Measurements from ENCODE around the gene AKNAD1. TPM values are rescaled to one million over a fixed set of nuclear protein-coding genes. Genes with fewer than 3 reads are reported as not detected.

The AKNAD1 gene
- total RNA-seq, 1 experiment from 2014 or later: 0.54 TPM

DNA sequence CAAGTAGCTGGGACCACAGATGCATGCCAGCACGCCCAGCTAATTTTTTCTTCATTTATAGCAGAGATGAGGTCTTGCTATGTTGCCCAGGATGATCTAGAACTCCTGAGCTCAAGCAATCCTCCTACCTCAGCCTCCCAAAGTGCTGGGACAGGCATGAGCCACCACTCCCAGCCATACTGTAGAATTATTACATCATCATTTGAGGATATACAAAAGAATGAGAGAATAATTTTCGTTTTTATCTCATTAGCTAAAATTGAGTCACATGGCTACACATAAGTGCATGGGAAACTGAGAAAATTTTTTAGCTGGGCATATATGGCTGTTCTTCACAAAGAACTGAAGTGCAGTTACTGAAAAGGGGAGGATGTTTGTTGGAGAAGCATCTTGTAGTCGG is 89.2 kb downstream of the AKNAD1 start:
- TF ChIP-seq, protein P1, sequence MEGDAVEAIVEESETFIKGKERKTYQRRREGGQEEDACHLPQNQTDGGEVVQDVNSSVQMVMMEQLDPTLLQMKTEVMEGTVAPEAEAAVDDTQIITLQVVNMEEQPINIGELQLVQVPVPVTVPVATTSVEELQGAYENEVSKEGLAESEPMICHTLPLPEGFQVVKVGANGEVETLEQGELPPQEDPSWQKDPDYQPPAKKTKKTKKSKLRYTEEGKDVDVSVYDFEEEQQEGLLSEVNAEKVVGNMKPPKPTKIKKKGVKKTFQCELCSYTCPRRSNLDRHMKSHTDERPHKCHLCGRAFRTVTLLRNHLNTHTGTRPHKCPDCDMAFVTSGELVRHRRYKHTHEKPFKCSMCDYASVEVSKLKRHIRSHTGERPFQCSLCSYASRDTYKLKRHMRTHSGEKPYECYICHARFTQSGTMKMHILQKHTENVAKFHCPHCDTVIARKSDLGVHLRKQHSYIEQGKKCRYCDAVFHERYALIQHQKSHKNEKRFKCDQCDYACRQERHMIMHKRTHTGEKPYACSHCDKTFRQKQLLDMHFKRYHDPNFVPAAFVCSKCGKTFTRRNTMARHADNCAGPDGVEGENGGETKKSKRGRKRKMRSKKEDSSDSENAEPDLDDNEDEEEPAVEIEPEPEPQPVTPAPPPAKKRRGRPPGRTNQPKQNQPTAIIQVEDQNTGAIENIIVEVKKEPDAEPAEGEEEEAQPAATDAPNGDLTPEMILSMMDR (conservative IDR thresholded peaks at IDR 0.05; ENCODE audit: low read depth, low read length): no peak
- no peak for TF ChIP-seq EZH2 (IDR thresholded peaks at IDR 0.05; ENCODE audit: borderline replicate concordance, low read depth, low read length, poor library complexity, severe bottlenecking)
- POLR2A ChIA-PET (ENCODE audit: low non-redundant PET): no interaction called here
- H3K4me3 ChIP-seq (ENCODE audit: low read depth, low read length, poor library complexity, severe bottlenecking): no peak overlapping the region
- H3K9me3 ChIP-seq (ENCODE audit: low read depth, low read length, poor library complexity, severe bottlenecking): no peaks in the 10 kb centered on the region
- intact Hi-C loops (cut with micrococcal nuclease; ENCODE audit: unreplicated experiment): no loop called here
- H3K4me1 ChIP-seq (ENCODE audit: insufficient read depth, low read length, poor library complexity, severe bottlenecking): peaks cover 4% of the 10 kb centered on the region
- H3K27ac ChIP-seq (ENCODE audit: low read depth, low read length, poor library complexity, severe bottlenecking): no peak overlapping the region
- CTCF ChIA-PET: no interaction called here
- no peak for DNase-seq (ENCODE audit: low spot score)
- H3K27me3 ChIP-seq (replicated peaks; ENCODE audit: insufficient read depth, low read depth, low read length, poor library complexity): no peaks in the 10 kb centered on the region
- BruUV-seq (replicated peaks): no TSS peak
- H3K36me3 ChIP-seq (ENCODE audit: insufficient read depth, low read length, poor library complexity, severe bottlenecking): no peaks in the 10 kb centered on the region

DNA sequence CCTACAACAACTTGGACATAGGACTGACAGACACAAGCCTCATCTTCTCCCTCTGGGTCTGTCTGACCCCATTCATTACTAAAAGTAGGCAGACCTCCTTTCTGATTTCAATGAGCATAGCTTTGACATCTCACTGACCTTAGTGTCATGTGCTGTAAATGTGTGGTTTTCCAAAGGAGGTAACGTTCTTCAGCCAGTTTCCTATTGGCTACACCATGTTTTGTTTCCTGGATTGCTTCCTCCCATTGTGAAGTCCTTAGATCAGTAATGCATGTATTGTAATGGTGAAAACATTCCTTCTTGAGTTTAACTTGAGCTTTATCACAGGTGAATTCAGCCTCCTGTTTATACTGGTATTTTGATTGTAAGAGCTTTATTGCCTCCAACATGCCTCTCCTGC is 89.8 kb downstream of the AKNAD1 start:
- BruUV-seq (replicated peaks): no TSS peak
- H3K27me3 ChIP-seq (replicated peaks; ENCODE audit: insufficient read depth, low read depth, low read length, poor library complexity): no peaks in the 10 kb centered on the region
- H3K36me3 ChIP-seq (ENCODE audit: insufficient read depth, low read length, poor library complexity, severe bottlenecking): no peaks in the 10 kb centered on the region
- H3K27ac ChIP-seq (ENCODE audit: low read depth, low read length, poor library complexity, severe bottlenecking): no peak overlapping the region
- TF ChIP-seq EZH2 (IDR thresholded peaks at IDR 0.05; ENCODE audit: borderline replicate concordance, low read depth, low read length, poor library complexity, severe bottlenecking): no peak
- TF ChIP-seq, protein P1 (conservative IDR thresholded peaks at IDR 0.05; ENCODE audit: low read depth, low read length): no peak
- DNase-seq (ENCODE audit: low spot score): no peak
- H3K9me3 ChIP-seq (ENCODE audit: low read depth, low read length, poor library complexity, severe bottlenecking): no peaks in the 10 kb centered on the region
- ChIA-PET CTCF (no interaction called here), POLR2A (ENCODE audit: low non-redundant PET) (no interaction called here)
- intact Hi-C loops (cut with micrococcal nuclease; ENCODE audit: unreplicated experiment): no loop called here
- H3K4me3 ChIP-seq (ENCODE audit: low read depth, low read length, poor library complexity, severe bottlenecking): no peak overlapping the region
- H3K4me1 ChIP-seq (ENCODE audit: insufficient read depth, low read length, poor library complexity, severe bottlenecking): peaks cover 4% of the 10 kb centered on the region

Other genes with a start within 250 kb of the AKNAD1 start
- 9.5 and 11.0 TPM in 2 replicates for gene HENMT1, start 196.0 kb downstream of the AKNAD1 start, total RNA-seq (2021)
- gene PRPF38B, start 164.8 kb downstream of the AKNAD1 start, total RNA-seq (2021): 49.3 and 59.5 TPM in 2 replicates
- 0.13 TPM in 1 of 2 replicates, not detected in the other for gene FNDC7, start 144.2 kb downstream of the AKNAD1 start, total RNA-seq (2021)
- 23.6 and 24.4 TPM in 2 replicates for gene STXBP3, start 110.4 kb downstream of the AKNAD1 start, total RNA-seq (2021)
- gene GPSM2, start 19.9 kb upstream of the AKNAD1 start, total RNA-seq (2021): 34.7 and 37.6 TPM in 2 replicates
- 58.4 and 60.2 TPM in 2 replicates for gene CLCC1, start 106.4 kb upstream of the AKNAD1 start, total RNA-seq (2021)
- 17.4 and 21.0 TPM in 2 replicates for gene WDR47, start 185.0 kb upstream of the AKNAD1 start, total RNA-seq (2021)
- gene TAF13, start 218.9 kb upstream of the AKNAD1 start, total RNA-seq (2021): 45.3 and 58.8 TPM in 2 replicates
- 26.4 and 30.0 TPM in 2 replicates for gene TMEM167B, start 233.7 kb upstream of the AKNAD1 start, total RNA-seq (2021)